Anterior cingulate cortex (tissue), 58 donors: ENCODE data around the gene FUNDC2.

Experiments
- DNase-seq, 58 donors: peaks; one replicate each; lab custom pipeline; 2025; lab: John Stamatoyannopoulos, UW

FUNDC2 gene

DNA sequence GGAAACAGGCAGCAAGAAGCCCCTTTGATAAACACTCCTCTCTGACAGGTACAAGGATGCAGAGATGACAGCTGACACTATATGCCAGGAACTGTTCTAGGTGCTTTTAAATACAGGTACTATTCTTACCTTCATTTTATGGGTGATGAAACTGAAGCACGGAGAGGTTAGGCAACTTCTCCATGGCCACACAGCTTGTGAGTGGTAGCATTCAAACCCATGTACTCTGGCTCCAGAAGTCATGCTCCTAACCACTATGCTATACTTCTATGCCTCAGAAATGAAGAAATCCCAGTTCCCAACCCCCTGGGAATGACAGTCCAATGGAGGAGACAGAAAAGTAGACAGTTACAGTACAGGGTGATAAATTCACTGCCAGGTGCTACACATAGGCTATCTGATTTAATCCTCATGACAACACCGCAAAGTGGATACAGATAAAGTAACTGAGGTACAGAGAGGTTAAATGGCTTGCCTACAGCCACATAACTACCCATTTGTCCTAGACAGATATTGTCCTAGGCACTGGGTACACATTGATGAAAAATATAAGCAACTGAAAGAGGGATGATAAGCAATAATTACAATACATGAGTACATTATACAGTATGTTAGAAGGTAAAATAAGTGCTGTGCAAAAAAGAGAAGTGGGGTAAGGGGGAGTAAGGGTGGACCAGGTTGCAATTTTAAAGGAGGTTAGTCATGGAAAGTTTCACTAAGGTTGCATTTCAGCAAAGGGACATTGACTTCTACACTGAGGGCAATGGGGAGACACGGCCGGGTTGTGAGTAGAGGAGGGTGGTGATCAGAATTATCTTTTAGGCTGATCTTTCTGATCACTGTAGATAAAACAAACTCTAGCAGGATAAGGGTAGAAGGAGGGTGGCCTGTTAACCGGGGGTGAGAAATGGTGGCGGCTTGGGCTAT is 2.5 kb upstream of the FUNDC2 start:
- DNase-seq: no peak

DNA sequence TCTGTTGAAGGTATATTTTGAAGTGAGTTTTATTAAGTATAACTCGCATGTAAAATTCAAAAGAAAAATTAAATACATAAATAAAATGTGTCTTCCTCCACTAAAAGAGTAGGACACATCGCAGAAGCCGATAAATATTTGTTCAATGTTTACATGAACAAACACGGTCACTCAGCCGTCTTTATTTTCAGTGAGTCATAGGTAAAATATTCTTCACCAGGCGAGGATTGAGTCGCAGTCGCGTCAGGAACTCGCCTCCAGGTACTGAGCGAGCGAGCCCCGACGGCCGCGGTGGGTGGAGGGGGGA is 271 bp upstream of the FUNDC2 start:
- no peak for DNase-seq

DNA sequence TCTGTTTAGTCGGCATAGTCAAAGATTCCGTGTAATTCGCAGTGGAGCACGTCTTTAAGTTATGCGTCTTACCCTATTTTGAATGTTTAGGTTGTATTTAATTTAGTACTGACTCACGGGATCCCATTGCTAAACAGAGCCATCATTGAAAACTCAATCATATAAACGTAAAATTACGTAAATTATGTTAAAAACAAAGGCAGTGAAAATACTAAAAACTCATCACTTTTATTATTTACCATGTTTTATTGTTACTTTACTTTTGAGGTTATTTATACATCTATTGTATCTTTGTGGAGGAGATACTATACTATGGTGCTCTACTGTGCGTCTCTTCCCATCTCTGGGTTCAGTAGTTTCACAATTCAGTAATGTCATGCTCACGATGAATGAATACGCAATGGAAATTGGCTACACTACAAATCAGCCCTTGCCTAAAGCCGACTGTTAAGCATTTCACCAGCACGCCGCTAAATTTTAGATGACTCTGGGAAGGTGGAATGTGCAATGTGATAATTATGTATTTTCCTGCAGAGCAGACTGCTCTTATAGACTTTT is 944 bp downstream of the FUNDC2 start:
- DNase-seq: peak in 1 of 58 donors; percentile 23

DNA sequence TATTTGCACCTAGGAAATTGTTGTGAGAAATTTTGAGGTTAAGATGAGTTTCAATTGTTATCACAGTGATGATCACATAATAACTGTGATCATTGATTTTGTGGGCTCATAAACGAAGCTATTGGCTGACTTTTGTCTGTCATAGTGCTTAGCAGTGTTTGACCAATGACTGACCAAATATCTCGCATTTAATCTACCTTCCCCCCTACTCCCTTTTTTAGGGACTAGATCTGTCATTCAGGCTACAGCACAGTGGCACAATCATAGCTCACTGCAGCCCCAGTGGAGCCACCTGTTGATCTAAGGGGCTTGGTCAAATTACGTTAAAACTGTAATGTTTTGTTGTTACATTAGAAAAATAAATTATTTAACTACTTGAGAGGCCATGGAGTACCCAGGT is 1.5 kb downstream of the FUNDC2 start:
- no peak for DNase-seq

- DNase-seq: no peak
These were observed 2.2 kb downstream of the FUNDC2 start for GRCh38 chrX:155028877-155029291.

- DNase-seq: no peak
These were observed 5.0 kb downstream of the FUNDC2 start for GRCh38 chrX:155031657-155032056.

GRCh38 chrX:155035688-155036087 is 9.0 kb downstream of the FUNDC2 start:
- no peak for DNase-seq

DNA sequence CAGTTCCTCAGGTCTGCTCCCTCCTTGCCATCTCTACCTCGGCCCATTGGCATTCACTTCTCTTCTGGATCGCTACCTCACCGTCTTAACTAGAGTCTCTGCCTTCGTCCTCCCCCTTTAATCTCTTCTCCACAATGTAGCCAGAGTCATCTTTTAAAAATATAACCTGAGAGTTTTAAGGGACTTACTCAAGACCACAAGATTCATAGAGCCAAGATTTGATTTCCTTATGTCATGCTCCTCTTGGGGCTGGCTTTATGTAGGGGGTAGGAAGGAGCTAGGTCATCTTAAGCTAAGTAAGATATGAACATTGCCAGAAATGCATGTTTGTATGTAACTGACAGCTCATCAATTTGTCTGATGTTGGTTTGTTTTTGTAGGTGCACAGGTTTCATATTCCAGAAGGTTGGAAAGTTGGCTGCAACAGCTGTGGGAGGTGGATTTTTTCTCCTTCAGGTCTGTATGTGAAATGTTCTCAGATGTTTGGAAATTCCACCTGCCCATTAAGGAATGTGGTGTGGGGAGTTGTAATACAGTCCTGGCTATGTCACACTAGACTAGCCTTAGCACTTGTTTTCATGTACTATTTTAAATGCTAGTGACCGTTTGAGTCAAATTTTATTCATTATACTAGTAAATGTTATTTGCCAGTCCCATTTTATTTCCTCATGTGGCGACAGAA is 19.6 kb downstream of the FUNDC2 start:
- DNase-seq: no peak

DNA sequence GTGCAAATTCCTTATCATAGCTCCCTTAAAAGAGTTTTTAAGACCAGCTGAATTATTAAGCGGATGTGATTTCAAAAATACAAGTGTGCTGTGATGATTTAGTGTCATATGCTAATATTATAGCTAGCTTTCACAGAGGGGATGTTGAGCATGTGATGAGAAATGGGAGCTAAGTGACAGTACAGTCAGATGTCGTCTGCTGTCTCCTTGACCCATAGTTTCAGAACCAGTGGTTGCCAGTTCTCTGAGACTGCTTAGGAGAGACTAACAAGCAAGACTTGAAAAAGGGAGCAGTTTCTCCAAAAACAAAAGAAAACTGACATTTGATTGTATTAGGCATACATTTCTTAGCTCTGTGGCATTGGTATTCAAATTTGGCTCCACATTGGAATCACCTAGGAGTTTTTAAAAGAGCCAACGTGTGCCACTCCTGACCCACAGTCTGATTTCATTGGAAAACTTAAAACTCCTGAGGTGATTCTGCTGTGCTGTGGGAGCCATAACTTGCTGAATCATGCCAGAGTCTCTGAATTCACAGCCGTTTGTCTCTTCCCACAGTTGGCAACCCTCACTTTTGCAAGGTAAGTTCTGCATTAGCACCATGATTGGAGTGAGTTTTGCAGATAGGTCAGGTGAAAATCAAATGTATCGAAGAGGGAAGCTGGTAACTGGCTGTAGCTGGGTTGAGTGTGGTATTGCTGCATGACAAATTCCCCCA is 20.3 kb downstream of the FUNDC2 start:
- no peak for DNase-seq

GRCh38 chrX:155048977-155049619 is 22.5 kb downstream of the FUNDC2 start:
- peak in 44 of 58 donors; percentile 0 to 51 (median 13) for DNase-seq

DNA sequence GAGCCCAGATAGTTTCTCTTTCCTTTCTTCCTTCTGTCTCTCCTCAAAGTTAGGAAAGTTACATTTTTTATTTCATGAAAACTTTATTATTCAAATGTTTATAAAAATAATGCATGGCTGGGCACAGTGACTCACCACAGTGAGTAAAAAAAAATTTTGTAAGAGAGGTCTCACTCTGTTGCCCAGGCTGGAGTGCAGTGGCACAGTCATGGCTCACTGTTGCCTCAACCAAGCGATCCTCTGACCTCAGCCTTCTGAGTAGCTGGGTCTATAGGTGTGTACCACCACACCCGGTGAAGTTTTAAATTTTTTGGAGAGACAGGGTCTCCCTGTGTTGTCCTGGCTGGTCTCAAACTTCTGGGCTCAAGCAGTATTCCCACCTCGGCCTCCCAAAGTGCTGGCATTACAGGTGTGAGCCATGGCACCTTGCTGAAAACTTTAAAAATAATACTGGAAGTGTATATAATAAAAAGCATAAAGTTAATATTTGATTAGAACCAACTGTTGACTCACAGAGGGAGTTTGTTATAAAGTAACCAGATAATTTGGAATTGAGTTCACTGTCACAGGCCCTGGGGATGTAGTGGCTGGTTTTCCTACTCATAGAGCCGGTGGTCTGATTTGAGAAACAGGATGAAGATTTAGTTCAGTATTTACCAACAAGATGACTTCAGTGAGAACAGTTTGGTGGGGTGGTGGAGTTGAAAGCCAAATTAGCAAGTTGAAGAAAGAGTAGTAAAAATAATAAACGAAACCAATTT is 26.3 kb downstream of the FUNDC2 start:
- DNase-seq: no peak

- DNase-seq: no peak
These were observed 27.0 kb downstream of the FUNDC2 start for GRCh38 chrX:155053656-155054055.

DNA sequence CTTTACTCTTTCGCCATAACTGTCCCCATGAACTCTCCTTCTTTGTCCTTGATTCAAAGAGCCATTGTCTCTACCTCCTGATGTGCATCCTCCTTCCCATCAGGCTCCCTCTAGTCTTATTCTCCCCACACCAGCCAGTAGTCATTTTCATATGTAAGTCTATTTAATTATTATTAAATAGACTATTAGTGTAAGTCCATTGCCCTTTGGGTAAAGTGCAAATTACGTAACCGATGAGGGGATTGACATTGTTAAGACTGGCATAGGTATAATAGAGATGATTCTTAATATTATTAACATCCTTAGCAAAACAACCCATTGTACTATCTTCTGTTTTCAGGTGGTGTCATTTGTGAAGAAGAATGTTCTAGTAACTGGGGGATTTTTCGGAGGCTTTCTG is 27.6 kb downstream of the FUNDC2 start:
- DNase-seq: no peak

DNA sequence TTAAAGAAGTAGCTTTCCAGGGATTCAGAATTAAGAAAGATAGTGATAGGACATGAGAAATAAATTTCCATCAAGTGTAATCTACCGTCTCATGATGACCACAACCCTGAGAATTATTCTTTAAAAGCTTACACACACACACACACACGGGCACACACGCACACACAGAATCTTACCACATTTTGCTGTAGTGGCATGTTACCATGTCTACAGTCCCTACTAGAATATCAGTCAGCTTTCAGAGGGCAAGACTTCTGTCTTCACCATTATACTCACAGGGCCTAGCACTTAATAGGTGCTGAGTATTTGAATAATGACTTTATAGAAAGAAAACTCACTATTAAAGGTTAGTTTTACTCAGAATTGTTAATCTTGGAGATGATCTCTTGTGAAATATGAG is 28.9 kb downstream of the FUNDC2 start:
- no peak for DNase-seq

GRCh38 chrX:155056471-155056870 is 29.8 kb downstream of the FUNDC2 start:
- no peak for DNase-seq

DNA sequence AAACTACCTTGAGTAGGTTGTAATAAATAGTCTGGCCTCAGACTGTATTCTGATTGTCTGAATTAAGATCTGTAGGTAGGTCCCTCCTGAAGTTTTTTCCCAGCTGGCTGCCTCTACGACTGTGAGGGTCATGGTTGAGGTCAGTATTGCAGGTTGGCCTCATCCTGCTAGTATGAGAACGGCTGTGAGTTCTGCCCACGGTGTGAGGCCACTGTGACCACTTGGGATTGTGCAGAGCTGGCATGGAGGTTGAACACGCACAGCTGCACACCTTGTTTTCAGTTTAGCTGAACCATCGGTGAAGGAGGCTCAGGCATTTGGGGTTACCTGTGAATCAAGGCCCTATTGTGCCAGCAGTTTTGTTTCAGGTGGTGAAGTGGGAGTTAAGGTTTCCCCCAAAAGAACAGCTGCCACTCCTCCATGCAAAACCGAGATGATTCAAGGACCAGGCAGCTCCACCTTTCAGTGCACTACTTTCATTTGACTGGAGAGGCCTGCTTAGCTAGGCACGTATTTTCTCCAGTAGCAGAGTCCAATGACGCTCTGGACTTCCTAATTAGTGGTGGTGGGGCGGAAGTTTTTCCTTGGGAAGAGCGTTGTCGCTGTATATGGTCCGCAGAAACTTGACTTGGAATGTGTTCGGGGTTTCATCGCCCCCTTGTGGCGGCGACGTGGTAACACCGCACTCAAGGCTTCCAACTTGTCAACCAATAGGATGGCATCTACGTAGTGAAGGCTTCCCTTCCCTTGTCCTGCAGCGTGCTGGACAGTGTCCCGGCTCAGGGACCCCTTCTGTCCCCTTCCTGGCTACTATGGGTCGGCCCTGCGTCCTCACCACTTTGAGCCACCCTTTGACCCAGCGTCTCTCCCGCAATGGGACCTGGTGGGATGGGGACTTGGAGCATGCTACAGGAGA is 30.5 kb downstream of the FUNDC2 start:
- DNase-seq: peak in 49 of 58 donors; percentile 0 to 44 (median 13)

- DNase-seq: no peak
These were observed 35.1 kb downstream of the FUNDC2 start for GRCh38 chrX:155061760-155062159.

DNA sequence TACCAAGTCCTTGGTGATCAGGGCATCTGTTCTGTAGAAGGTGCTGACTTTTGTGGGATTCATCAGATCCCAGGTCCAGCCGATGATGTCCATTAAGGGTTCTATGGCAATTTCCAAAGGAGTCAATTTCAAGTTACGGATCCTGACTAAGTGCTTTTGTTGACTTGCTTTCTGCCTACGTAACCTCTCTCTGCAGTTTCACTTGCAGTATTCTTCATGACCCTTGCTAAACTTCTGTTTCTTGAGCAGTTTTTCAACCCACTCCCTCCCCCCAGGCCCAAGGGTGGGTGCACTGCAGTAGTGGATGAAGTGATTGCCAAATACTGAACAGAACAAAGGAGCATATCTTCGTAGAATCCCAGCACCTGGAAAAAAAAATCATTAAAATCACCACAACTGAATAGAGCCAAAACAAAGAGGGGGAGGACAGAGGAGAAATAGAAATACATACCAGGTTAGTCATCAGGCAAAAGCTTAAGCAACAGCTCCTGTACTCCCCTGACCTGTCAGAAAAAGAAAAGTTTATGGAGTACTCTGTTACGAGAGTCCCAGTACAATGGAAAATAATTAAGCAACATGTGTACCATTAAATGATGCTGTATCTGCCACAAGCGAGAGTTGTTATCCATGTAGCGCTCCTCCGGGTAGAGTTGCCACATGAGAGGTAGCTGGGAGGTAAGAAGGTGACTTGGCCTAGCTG is 38.5 kb downstream of the FUNDC2 start:
- DNase-seq: no peak
